Hepatocyte (in vitro differentiated cells): ENCODE data around the gene DHRS13. TPM values are rescaled to one million over a fixed set of nuclear protein-coding genes. Genes with fewer than 3 reads are reported as not detected.

Source experiments
- DNase-seq: peaks from one replicate; pipeline ENCODE4 v3.0.0-alpha.2; 2016; ENCODE audit warnings: low spot score
- H2AFZ ChIP-seq: fragments of 200-600 bp; sonication (generic); 2 replicates; pipeline ENCODE4 v1.6.0; 2016; ENCODE audit warnings: antibody characterized with exemption, mild to moderate bottlenecking
- H3K27ac ChIP-seq: fragments of 200-600 bp; sonication (generic); 2 replicates; pipeline ENCODE4 v1.5.1; 2016; ENCODE audit warnings: mild to moderate bottlenecking
- H3K27me3 ChIP-seq: fragments of 200-600 bp; sonication (generic); 2 replicates; pipeline ENCODE4 v1.6.1; 2016
- H3K36me3 ChIP-seq: fragments of 200-600 bp; sonication (generic); replicated peaks from 2 replicates; pipeline ENCODE4 v1.5.1; 2016; ENCODE audit warnings: low read depth; ENCODE audit not compliant: insufficient read depth
- H3K4me1 ChIP-seq: fragments of 200-600 bp; sonication (generic); 2 replicates; pipeline ENCODE4 v1.5.1; 2016; ENCODE audit warnings: mild to moderate bottlenecking, moderate library complexity; ENCODE audit not compliant: insufficient read depth
- H3K4me2 ChIP-seq: fragments of 200-600 bp; sonication (generic); 2 replicates; pipeline ENCODE4 v1.6.0; 2016
- H3K4me3 ChIP-seq: fragments of 200-600 bp; sonication (generic); 2 replicates; pipeline ENCODE4 v1.5.1; 2016; ENCODE audit warnings: mild to moderate bottlenecking
- H3K79me2 ChIP-seq: fragments of 200-600 bp; sonication (generic); 2 replicates; pipeline ENCODE4 v1.6.0; 2017; ENCODE audit warnings: mild to moderate bottlenecking
- H3K9me2 ChIP-seq: fragments of 200-600 bp; sonication (generic); replicated peaks from 2 replicates; pipeline ENCODE4 v1.6.0; 2017; ENCODE audit warnings: mild to moderate bottlenecking; ENCODE audit not compliant: insufficient read depth
- H3K9me3 ChIP-seq: fragments of 200-600 bp; sonication (generic); 2 replicates; pipeline ENCODE4 v1.5.1; 2016; ENCODE audit warnings: low read depth, mild to moderate bottlenecking
- H4K20me1 ChIP-seq: fragments of 200-600 bp; sonication (generic); 2 replicates; pipeline ENCODE4 v1.6.0; 2016; ENCODE audit warnings: mild to moderate bottlenecking; ENCODE audit not compliant: insufficient read depth, poor library complexity, severe bottlenecking
- CTCF ChIP-seq: fragments of 200-600 bp; sonication (generic); IDR thresholded peaks from 2 replicates; pipeline ENCODE4 v1.5.1; 2016; ENCODE audit warnings: antibody characterized with exemption, mild to moderate bottlenecking; ENCODE audit not compliant: poor library complexity
- EZH2 ChIP-seq: fragments of 200-600 bp; sonication (generic); IDR thresholded peaks from 2 replicates; pipeline ENCODE4 v1.6.1; 2016; ENCODE audit warnings: antibody characterized with exemption, mild to moderate bottlenecking, borderline replicate concordance
- EZH2phosphoT487 ChIP-seq: fragments of 200-600 bp; sonication (generic); IDR thresholded peaks from one replicate; pipeline ENCODE4 v1.6.1; 2018; ENCODE audit warnings: antibody characterized with exemption, mild to moderate bottlenecking, low read depth, moderate library complexity; ENCODE audit not compliant: unreplicated experiment, severe bottlenecking
- WGBS: methylation state at CpG from one replicate; pipeline ENCODE4 v1.1.6; 2016; ENCODE audit warnings: low lambda C conversion rate; ENCODE audit errors: missing lambda C conversion rate; 5-methylcytosine and 5-hydroxymethylcytosine counted together
- polyA plus RNA-seq: library from polyadenylated mRNA; unstranded; fragments of >200 nt; fragmentation: Nextera tagmentation; extraction: Ambion mirVana; gene quantifications from 2 replicates; pipeline ENCODE4 v1.2.1, GENCODE V29; 2016
- total RNA-seq: library from RNA; depleted of rRNA; stranded (reverse); fragments of >200 nt; gene quantifications from 2 replicates; pipeline ENCODE4 v1.2.3, GENCODE V29; 2014

The DHRS13 gene
- total and polyA plus RNA-seq, 2 experiments from 2014 or later = 14.9 to 15.4 TPM

- Histone ChIP-seq H3K36me3 (no peaks in the 10 kb centered on the region), H3K79me2 (no peaks in the 10 kb centered on the region), H3K27ac (no peak overlapping the region), H3K4me1 (no peaks in the 10 kb centered on the region), H3K27me3 (no peaks in the 10 kb centered on the region), H3K4me3 (no peak overlapping the region), H2AFZ (no peak overlapping the region), H4K20me1 (no peaks in the 10 kb centered on the region), H3K4me2 (no peak overlapping the region), H3K9me3 (no peaks in the 10 kb centered on the region), H3K9me2 (no peaks in the 10 kb centered on the region)
- DNase-seq = no peak
- TF ChIP-seq EZH2 (no peak), CTCF (no peak), EZH2phosphoT487 (no peak)
- 96% methylated on average over 10 of the region's 10 CpGs for WGBS
Measured at GRCh38 chr17:28880572-28880945, 22.3 kb downstream of the DHRS13 start.

DNA sequence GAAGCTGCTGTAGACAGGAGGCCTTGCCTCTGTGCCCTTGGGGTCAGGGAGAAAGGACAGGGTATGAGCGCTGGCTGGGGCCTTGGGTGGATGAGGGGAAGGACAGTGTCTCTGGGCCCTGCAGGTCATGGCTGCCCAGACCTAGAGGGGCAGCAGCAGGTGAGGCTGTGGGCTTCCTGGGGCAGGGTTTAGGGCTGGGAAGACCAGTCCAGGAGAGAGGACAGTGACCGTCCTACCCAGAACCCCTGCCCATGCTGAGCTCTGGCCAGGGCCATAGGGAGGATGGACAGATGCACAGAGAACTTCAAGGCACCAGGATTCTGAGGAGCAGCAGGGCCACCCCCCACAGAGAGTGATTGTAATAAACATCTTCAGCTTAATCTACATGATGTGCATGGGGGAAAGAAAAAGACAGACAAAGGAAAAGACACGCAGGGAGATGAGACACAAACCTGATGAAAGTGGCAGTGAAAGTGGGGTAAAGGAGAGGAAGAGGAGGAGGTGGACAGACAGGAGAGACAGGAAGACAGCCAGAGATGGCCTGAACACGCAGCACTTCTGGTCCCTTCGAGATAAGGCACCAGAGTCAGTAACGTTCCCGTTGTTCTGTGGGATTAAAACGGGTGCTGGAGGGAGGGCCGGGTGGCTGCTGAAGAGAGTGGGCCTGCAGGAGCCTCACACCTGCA is 22.9 kb downstream of the DHRS13 start:
- H3K27me3 ChIP-seq = no peaks in the 10 kb centered on the region
- H2AFZ ChIP-seq = no peak overlapping the region
- no peaks in the 10 kb centered on the region for H4K20me1 ChIP-seq
- 75% methylated on average over 9 of the region's 9 CpGs for WGBS
- TF ChIP-seq CTCF (no peak), EZH2 (no peak), EZH2phosphoT487 (no peak)
- H3K79me2 ChIP-seq = no peaks in the 10 kb centered on the region
- no peak overlapping the region for H3K27ac ChIP-seq
- H3K9me2 ChIP-seq = no peaks in the 10 kb centered on the region
- DNase-seq = no peak
- H3K4me3 ChIP-seq = no peak overlapping the region
- H3K9me3 ChIP-seq = no peaks in the 10 kb centered on the region
- H3K4me2 ChIP-seq = no peak overlapping the region
- H3K4me1 ChIP-seq = no peaks in the 10 kb centered on the region
- no peaks in the 10 kb centered on the region for H3K36me3 ChIP-seq

GRCh38 chr17:28878981-28879380 is 23.9 kb downstream of the DHRS13 start:
- H3K9me3 ChIP-seq = no peaks in the 10 kb centered on the region
- 65% methylated on average over 4 of the region's 4 CpGs for WGBS
- TF ChIP-seq CTCF (peak; percentile 50), EZH2 (no peak), EZH2phosphoT487 (no peak)
- H3K4me3 ChIP-seq = no peak overlapping the region
- no peak overlapping the region for H3K27ac ChIP-seq
- DNase-seq = peak; percentile 69
- no peaks in the 10 kb centered on the region for H3K36me3 ChIP-seq
- no peaks in the 10 kb centered on the region for H4K20me1 ChIP-seq
- no peaks in the 10 kb centered on the region for H3K79me2 ChIP-seq
- no peak overlapping the region for H2AFZ ChIP-seq
- H3K4me1 ChIP-seq = no peaks in the 10 kb centered on the region
- no peaks in the 10 kb centered on the region for H3K27me3 ChIP-seq
- H3K9me2 ChIP-seq = no peaks in the 10 kb centered on the region
- no peak overlapping the region for H3K4me2 ChIP-seq
